Measurements from ENCODE around the gene KCNJ1.

- no peak for TF ChIP-seq CTCF (IDR thresholded peaks at IDR 0.05)
- TF ChIP-seq EZH2 (IDR thresholded peaks at IDR 0.05), result peak; percentile 65
- no peak for TF ChIP-seq EZH2phosphoT487 (IDR thresholded peaks at IDR 0.05)
Observed at GRCh38 chr11:128890543-128891368, 23.7 kb upstream of the KCNJ1 start, which contains the start of gene KCNJ5.

Measured in neural progenitor cell (in vitro differentiated cells).